Measurements from ENCODE around the gene PIEZO1. TPM values are rescaled to one million over a fixed set of nuclear protein-coding genes. Genes with fewer than 3 reads are reported as not detected.

PIEZO1 gene
- polyA plus RNA-seq, 1 experiment, result 139 TPM

Other genes with a start within 250 kb of the PIEZO1 start
- gene ZC3H18, start 214.8 kb downstream of the PIEZO1 start, polyA plus RNA-seq (2011; rRNA removed), result 7.9 and 11.2 TPM in 2 replicates
- gene IL17C, start 146.6 kb downstream of the PIEZO1 start, polyA plus RNA-seq (2011; rRNA removed), result not detected in 2 replicates
- 120 and 187 TPM in 2 replicates for gene CYBA, start 134.2 kb downstream of the PIEZO1 start, polyA plus RNA-seq (2011; rRNA removed)
- 9.6 and 17.4 TPM in 2 replicates for gene MVD, start 122.1 kb downstream of the PIEZO1 start, polyA plus RNA-seq (2011; rRNA removed)
- not detected in 2 replicates for gene SNAI3, start 98.7 kb downstream of the PIEZO1 start, polyA plus RNA-seq (2011; rRNA removed)
- 7.8 and 11.9 TPM in 2 replicates for gene RNF166, start 78.8 kb downstream of the PIEZO1 start, polyA plus RNA-seq (2011; rRNA removed)
- 10.3 and 16.9 TPM in 2 replicates for gene CTU2, start 78.7 kb downstream of the PIEZO1 start, polyA plus RNA-seq (2011; rRNA removed)
- gene CDT1, start 18.6 kb upstream of the PIEZO1 start, polyA plus RNA-seq (2011; rRNA removed), result 2.2 and 2.4 TPM in 2 replicates
- 102 and 152 TPM in 2 replicates for gene APRT, start 26.7 kb upstream of the PIEZO1 start, polyA plus RNA-seq (2011; rRNA removed)
- gene GALNS, start 71.7 kb upstream of the PIEZO1 start, polyA plus RNA-seq (2011; rRNA removed), result 6.3 and 9.7 TPM in 2 replicates
- gene TRAPPC2L, start 71.9 kb upstream of the PIEZO1 start, polyA plus RNA-seq (2011; rRNA removed), result 84.8 and 116 TPM in 2 replicates
- not detected in 2 replicates for gene PABPN1L, start 81.4 kb upstream of the PIEZO1 start, polyA plus RNA-seq (2011; rRNA removed)
- gene CBFA2T3, start 192.0 kb upstream of the PIEZO1 start, polyA plus RNA-seq (2011; rRNA removed), result not detected in 2 replicates

Measured in BJ (cell line).